Liver (tissue), 9 donors: ENCODE results near the gene PDXDC1. TPM values are rescaled to one million over a fixed set of nuclear protein-coding genes. Genes with fewer than 3 reads are reported as not detected.

Experiments used
- DNase-seq: peaks from one replicate; pipeline ENCODE4 v3.0.0-alpha.2; 2017; ENCODE audit warnings: low spot score
- H3K27ac ChIP-seq, 2 donors: one replicate each; pipeline ENCODE4 v1.7.0; 2013; ENCODE audit warnings: inconsistent platforms in 2 of 2, low read length in 2 of 2, control low read depth in 1 of 2, low read depth in 1 of 2, mild to moderate bottlenecking in 1 of 2
- H3K27me3 ChIP-seq, 4 donors: one replicate each; pipeline versions ENCODE4 v1.6.1 to v1.7.0; 2013; ENCODE audit warnings: low read length in 3 of 4, inconsistent platforms in 1 of 4, mild to moderate bottlenecking in 1 of 4, moderate library complexity in 1 of 4; ENCODE audit not compliant: control insufficient read depth in 4 of 4, insufficient read depth in 4 of 4
- H3K36me3 ChIP-seq, 4 donors: one replicate each; pipeline versions ENCODE4 v1.6.1 to v1.7.0; 2013; ENCODE audit warnings: low read length in 3 of 4, mild to moderate bottlenecking in 3 of 4, low read depth in 1 of 4, moderate library complexity in 1 of 4; ENCODE audit not compliant: control insufficient read depth in 4 of 4, insufficient read depth in 3 of 4
- H3K4me1 ChIP-seq, 4 donors: one replicate each; pipeline versions ENCODE4 v1.6.1 to v1.7.0; 2013; ENCODE audit warnings: low read length in 3 of 4, mild to moderate bottlenecking in 3 of 4, moderate library complexity in 1 of 4; ENCODE audit not compliant: control insufficient read depth in 4 of 4, insufficient read depth in 4 of 4
- H3K4me3 ChIP-seq, 3 donors: one replicate each; pipeline versions ENCODE4 v1.6.1 to v1.7.0; 2013; ENCODE audit warnings: low read length in 3 of 3, control low read depth in 1 of 3, low read depth in 1 of 3, mild to moderate bottlenecking in 1 of 3
- H3K9ac ChIP-seq, 2 donors: one replicate each; pipeline ENCODE4 v1.7.0; 2013; ENCODE audit warnings: low read length in 2 of 2, mild to moderate bottlenecking in 2 of 2, moderate library complexity in 2 of 2, control low read depth in 1 of 2, low read depth in 1 of 2
- H3K9me3 ChIP-seq, 4 donors: one replicate each; pipeline versions ENCODE4 v1.6.1 to v1.7.0; 2013; ENCODE audit warnings: low read length in 3 of 4; ENCODE audit not compliant: control insufficient read depth in 4 of 4
- CTCF ChIP-seq: fragments of 150-350 bp; IDR thresholded peaks from 2 replicates; pipeline ENCODE4 v1.5.1; 2017; ENCODE audit warnings: improper control_type of control experiment, low read depth, low read length; ENCODE audit not compliant: missing input control
- EGR1 ChIP-seq, 2 donors: IDR thresholded peaks; 2 replicates each; pipeline ENCODE4 v1.6.1; 2016 to 2018; ENCODE audit warnings: antibody characterized with exemption in 2 of 2, low read depth in 2 of 2
- FOXA2 ChIP-seq: IDR thresholded peaks from 2 replicates; pipeline ENCODE4 v1.6.1; 2016; ENCODE audit warnings: antibody characterized with exemption
- GABPA ChIP-seq, 2 donors: IDR thresholded peaks in 1 of 2; conservative IDR thresholded peaks in 1 of 2; 2 replicates each; pipeline ENCODE4 v1.6.1; 2016; ENCODE audit warnings: antibody characterized with exemption in 2 of 2, mild to moderate bottlenecking in 1 of 2, moderate library complexity in 1 of 2
- HNF4A ChIP-seq, 2 donors: conservative IDR thresholded peaks; 2 replicates each; pipeline ENCODE4 v1.6.1; 2016; ENCODE audit warnings: antibody characterized with exemption in 2 of 2, mild to moderate bottlenecking in 2 of 2
- HNF4G ChIP-seq: IDR thresholded peaks from 2 replicates; pipeline ENCODE4 v1.6.1; 2016; ENCODE audit warnings: antibody characterized with exemption
- JUND ChIP-seq, 2 donors: IDR thresholded peaks; 2 replicates each; pipeline ENCODE4 v1.6.1; 2016; ENCODE audit warnings: antibody characterized with exemption in 2 of 2
- NR2F2 ChIP-seq: IDR thresholded peaks from 2 replicates; pipeline ENCODE4 v1.6.1; 2016; ENCODE audit warnings: antibody characterized with exemption
- RAD21 ChIP-seq, 2 donors: IDR thresholded peaks; 2 replicates each; pipeline ENCODE4 v1.6.1; 2016; ENCODE audit warnings: antibody characterized with exemption in 2 of 2, mild to moderate bottlenecking in 2 of 2
- REST ChIP-seq: IDR thresholded peaks from 2 replicates; pipeline ENCODE4 v1.6.1; 2016; ENCODE audit warnings: antibody characterized with exemption, mild to moderate bottlenecking
- RXRA ChIP-seq, 2 donors: IDR thresholded peaks; 2 replicates each; pipeline ENCODE4 v1.6.1; 2017 to 2018; ENCODE audit warnings: antibody characterized with exemption in 2 of 2, mild to moderate bottlenecking in 1 of 2
- SP1 ChIP-seq: IDR thresholded peaks from 2 replicates; pipeline ENCODE4 v1.6.1; 2018; ENCODE audit warnings: antibody characterized with exemption, mild to moderate bottlenecking
- TAF1 ChIP-seq: conservative IDR thresholded peaks from 2 replicates; pipeline ENCODE4 v1.6.1; 2016; ENCODE audit warnings: antibody characterized with exemption, mild to moderate bottlenecking
- ZBTB33 ChIP-seq: IDR thresholded peaks from 2 replicates; pipeline ENCODE4 v1.6.1; 2016; ENCODE audit warnings: antibody characterized with exemption
- WGBS: extraction: QIAGEN DNeasy Blood & Tissue Kit; methylation state at CpG from one replicate; pipeline ENCODE4 v1.1.7; 2013; 5-methylcytosine and 5-hydroxymethylcytosine counted together
- polyA plus RNA-seq, 2 donors: library from polyadenylated mRNA; stranded (reverse) in 1 of 2; unstranded in 1 of 2; fragments of 200-250 nt in 1 of 2; fragments of >200 nt in 1 of 2; fragmentation: Nextera tagmentation in 1 of 2; extraction: Ambion mirVana in 1 of 2; gene quantifications; one replicate each; pipeline versions ENCODE4 v1.2.1 to v1.2.3, GENCODE V29; 2013 to 2015
- total RNA-seq, 2 donors: library from RNA; depleted of rRNA; stranded (reverse); fragments of >200 nt; gene quantifications; one replicate each; pipeline ENCODE4 v1.2.3, GENCODE V29; 2014
- TF ChIP-seq, protein P1 (sequence below): IDR thresholded peaks from 2 replicates; pipeline ENCODE4 v1.6.1; 2016; ENCODE audit warnings: antibody characterized with exemption
- TF ChIP-seq, protein P2 (sequence below): IDR thresholded peaks from 2 replicates; pipeline ENCODE4 v1.6.1; 2016; ENCODE audit warnings: antibody characterized with exemption
- donor health status: healthy.
- donor health status: healthy.
- donor health status: healthy.
- donor health status: healthy.
- donor health status: healthy.

The PDXDC1 gene
- total and polyA plus RNA-seq, 4 donors = 44.7 to 165 (median 58.0) TPM

GRCh38 chr16:15034266-15035162 is 59.7 kb downstream of the PDXDC1 start:
- Histone ChIP-seq H3K27ac (no peak overlapping the region), H3K9me3 (no peaks in the 10 kb centered on the region), H3K36me3 (peaks cover 17 to 71% (median 69%) of the 10 kb centered on the region in 4 donors), H3K9ac (no peak overlapping the region), H3K4me3 (no peak overlapping the region), H3K27me3 (no peaks in the 10 kb centered on the region), H3K4me1 (peaks cover 0 to 23% (median 10%) of the 10 kb centered on the region in 4 donors)
- DNase-seq = no peak
- WGBS = 86% methylated on average over 23 of the region's 23 CpGs
- no peak for TF ChIP-seq RAD21 (IDR thresholded peaks at IDR 0.05)
- no peak for TF ChIP-seq NR2F2
- no peak for TF ChIP-seq SP1
- TF ChIP-seq ZBTB33 = no peak
- TF ChIP-seq, protein P1, sequence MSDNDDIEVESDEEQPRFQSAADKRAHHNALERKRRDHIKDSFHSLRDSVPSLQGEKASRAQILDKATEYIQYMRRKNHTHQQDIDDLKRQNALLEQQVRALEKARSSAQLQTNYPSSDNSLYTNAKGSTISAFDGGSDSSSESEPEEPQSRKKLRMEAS = no peak
- TF ChIP-seq RXRA (IDR thresholded peaks at IDR 0.05) = no peak
- TF ChIP-seq JUND (IDR thresholded peaks at IDR 0.05) = no peak
- TF ChIP-seq CTCF = no peak
- no peak for TF ChIP-seq EGR1 (IDR thresholded peaks at IDR 0.05; ENCODE audit: low read depth in 2 of 2)
- TF ChIP-seq HNF4A (conservative IDR thresholded peaks at IDR 0.05) = no peak
- no peak for TF ChIP-seq HNF4G
- no peak for TF ChIP-seq TAF1
- TF ChIP-seq, protein P2, sequence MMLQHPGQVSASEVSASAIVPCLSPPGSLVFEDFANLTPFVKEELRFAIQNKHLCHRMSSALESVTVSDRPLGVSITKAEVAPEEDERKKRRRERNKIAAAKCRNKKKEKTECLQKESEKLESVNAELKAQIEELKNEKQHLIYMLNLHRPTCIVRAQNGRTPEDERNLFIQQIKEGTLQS = no peak
- TF ChIP-seq FOXA2 = no peak

DNA sequence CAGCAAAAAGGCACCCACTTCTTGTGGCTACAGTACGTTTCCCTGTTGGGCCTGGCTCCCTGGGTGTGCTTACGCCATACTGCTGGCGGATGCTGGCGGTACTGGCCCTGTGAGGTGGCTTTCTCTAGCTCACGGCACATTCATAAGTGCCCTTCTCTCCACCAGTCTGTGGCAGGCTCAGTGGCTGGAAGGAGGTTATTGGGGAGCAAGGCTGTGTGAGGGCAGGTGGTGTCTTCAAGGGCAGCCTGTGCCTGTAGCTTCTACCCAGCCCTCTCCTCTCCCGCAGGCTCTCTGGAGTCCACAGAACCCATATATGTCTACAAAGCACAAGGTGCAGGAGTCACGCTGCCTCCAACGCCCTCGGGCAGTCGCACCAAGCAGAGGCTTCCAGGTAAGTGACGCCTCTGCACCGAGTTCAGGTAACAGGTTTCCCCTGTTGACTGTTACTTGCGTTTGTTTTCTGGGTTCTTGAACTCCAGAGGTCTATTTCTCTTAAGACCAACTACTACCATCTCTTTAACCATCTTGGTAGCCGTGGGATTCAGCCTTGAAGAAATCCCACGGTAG is 60.4 kb downstream of the PDXDC1 start:
- Histone ChIP-seq H3K4me1 (peaks cover 0 to 23% (median 10%) of the 10 kb centered on the region in 4 donors), H3K4me3 (no peak overlapping the region), H3K36me3 (peaks cover 21 to 77% (median 74%) of the 10 kb centered on the region in 4 donors), H3K9ac (no peak overlapping the region), H3K27ac (no peak overlapping the region), H3K9me3 (no peaks in the 10 kb centered on the region), H3K27me3 (no peaks in the 10 kb centered on the region)
- TF ChIP-seq RAD21 (IDR thresholded peaks at IDR 0.05) (no peak), GABPA (IDR thresholded peaks at IDR 0.05 in 1 of 2, conservative IDR thresholded peaks at IDR 0.05 in 1 of 2) (no peak), REST (no peak), EGR1 (IDR thresholded peaks at IDR 0.05; ENCODE audit: low read depth in 2 of 2) (no peak), NR2F2 (no peak), RXRA (IDR thresholded peaks at IDR 0.05) (no peak)
- TF ChIP-seq, protein P1 = no peak
- DNase-seq = no peak
- WGBS = 84% methylated on average over 15 of the region's 15 CpGs
